Thymus (tissue), 11 donors: ENCODE results near the gene EVC. TPM values are rescaled to one million over a fixed set of nuclear protein-coding genes. Genes with fewer than 3 reads are reported as not detected.

Experiments
- DNase-seq, 9 donors: peaks; one replicate each; pipeline ENCODE4 v3.0.0-alpha.2; 2013; ENCODE audit warnings: low spot score in 9 of 9, low read depth in 6 of 9, missing footprints in 1 of 9
- H3K27ac ChIP-seq, 2 donors: one replicate each; pipeline ENCODE4 v1.5.1; 2013; ENCODE audit warnings: control low read depth in 1 of 2, low read depth in 1 of 2, low read length in 1 of 2, mild to moderate bottlenecking in 1 of 2, moderate library complexity in 1 of 2
- H3K27me3 ChIP-seq, 2 donors: one replicate each; pipeline ENCODE4 v1.5.1; 2013; ENCODE audit warnings: low read length in 1 of 2; ENCODE audit not compliant: control insufficient read depth in 2 of 2, insufficient read depth in 1 of 2
- H3K36me3 ChIP-seq, 2 donors: one replicate each; pipeline ENCODE4 v1.5.1; 2013; ENCODE audit warnings: low read length in 1 of 2, mild to moderate bottlenecking in 1 of 2, moderate library complexity in 1 of 2; ENCODE audit not compliant: control insufficient read depth in 2 of 2, insufficient read depth in 2 of 2
- H3K4me1 ChIP-seq, 2 donors: one replicate each; pipeline ENCODE4 v1.5.1; 2013; ENCODE audit warnings: low read length in 2 of 2; ENCODE audit not compliant: control insufficient read depth in 2 of 2, insufficient read depth in 2 of 2
- H3K4me3 ChIP-seq, 2 donors: one replicate each; pipeline ENCODE4 v1.5.1; 2013; ENCODE audit warnings: low read length in 2 of 2, control low read depth in 1 of 2, mild to moderate bottlenecking in 1 of 2
- H3K9me3 ChIP-seq, 2 donors: one replicate each; pipeline ENCODE4 v1.5.1; 2013; ENCODE audit warnings: low read length in 1 of 2, mild to moderate bottlenecking in 1 of 2; ENCODE audit not compliant: control insufficient read depth in 2 of 2, insufficient read depth in 1 of 2
- WGBS: extraction: QIAGEN DNeasy Blood & Tissue Kit; methylation state at CpG from one replicate; pipeline ENCODE4 v1.1.7; 2013; 5-methylcytosine and 5-hydroxymethylcytosine counted together
- polyA plus RNA-seq: library from polyadenylated mRNA; stranded (reverse); fragments of 200-250 nt; gene quantifications from one replicate; pipeline ENCODE4 v1.2.3, GENCODE V29; 2013
- total RNA-seq: library from RNA; stranded (reverse); fragments of 120-200 nt; gene quantifications from one replicate; pipeline ENCODE4 v1.2.4, GENCODE V29; 2013
- donor health status: healthy.

EVC gene
- total and polyA plus RNA-seq, 2 donors: 1.6 to 3.1 TPM

DNA sequence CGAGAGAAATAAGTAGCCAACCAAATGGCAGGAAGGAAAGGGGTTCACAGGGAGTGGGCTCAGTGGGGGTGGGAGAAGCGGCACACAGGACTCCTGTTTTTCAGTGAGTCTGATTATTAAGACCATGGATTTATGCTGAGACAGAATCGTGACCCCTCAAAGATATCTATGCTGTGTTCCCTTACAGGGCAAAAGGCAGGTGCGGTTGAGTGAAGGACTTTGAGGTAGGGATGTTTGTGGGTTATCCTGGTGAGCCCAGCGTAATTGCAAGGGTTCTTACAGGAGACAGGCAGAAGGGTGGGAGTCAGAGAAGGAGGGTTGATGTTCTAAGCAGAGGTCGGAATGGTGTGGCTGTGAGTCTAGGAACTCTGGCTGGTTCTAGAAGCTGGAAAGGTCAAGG lies 73.0 kb downstream of the EVC start:
- Histone ChIP-seq H3K36me3 (no peaks in the 10 kb centered on the region), H3K27ac (no peak overlapping the region), H3K9me3 (no peaks in the 10 kb centered on the region), H3K4me1 (no peaks in the 10 kb centered on the region), H3K4me3 (no peak overlapping the region), H3K27me3 (no peaks in the 10 kb centered on the region)
- WGBS: 92% methylated on average over 6 of the region's 6 CpGs
- no peak for DNase-seq

DNA sequence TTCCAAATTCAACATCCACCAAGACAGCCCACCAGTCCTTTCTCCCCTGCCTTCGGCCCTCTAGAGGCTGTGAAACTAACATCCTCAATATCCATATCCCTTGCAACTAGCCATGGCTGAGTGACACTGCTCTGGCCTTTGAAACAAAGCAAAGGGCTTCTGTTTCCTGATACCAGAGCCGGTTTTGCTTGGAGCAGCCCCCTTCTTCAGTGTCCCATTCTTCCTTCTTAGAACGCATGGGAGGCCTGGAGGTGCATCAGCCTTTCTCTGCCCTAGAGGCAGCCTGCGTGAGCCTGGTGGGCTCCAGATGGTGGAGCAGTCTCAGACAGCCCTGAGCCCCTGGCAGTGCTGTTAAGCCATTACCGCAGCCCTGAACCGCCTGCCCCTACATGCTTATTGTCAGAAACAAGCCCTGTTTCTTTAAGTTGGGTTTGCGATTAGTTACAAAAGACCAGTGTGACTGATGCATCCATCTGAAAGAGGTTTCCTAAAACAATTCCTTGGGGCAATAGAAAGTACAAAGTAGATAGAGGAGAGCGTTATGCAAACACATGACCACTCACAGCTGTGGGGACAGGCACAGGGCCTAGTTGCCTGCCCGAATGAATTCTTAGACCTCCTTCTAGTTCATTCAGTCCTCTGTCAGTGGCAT lies 74.1 kb downstream of the EVC start:
- 95% methylated on average over 9 of the region's 9 CpGs for WGBS
- no peak for DNase-seq
- H3K9me3 ChIP-seq: no peaks in the 10 kb centered on the region
- H3K27ac ChIP-seq: no peak overlapping the region
- H3K27me3 ChIP-seq: no peaks in the 10 kb centered on the region
- H3K36me3 ChIP-seq: no peaks in the 10 kb centered on the region
- H3K4me1 ChIP-seq: no peaks in the 10 kb centered on the region
- no peak overlapping the region for H3K4me3 ChIP-seq

DNA sequence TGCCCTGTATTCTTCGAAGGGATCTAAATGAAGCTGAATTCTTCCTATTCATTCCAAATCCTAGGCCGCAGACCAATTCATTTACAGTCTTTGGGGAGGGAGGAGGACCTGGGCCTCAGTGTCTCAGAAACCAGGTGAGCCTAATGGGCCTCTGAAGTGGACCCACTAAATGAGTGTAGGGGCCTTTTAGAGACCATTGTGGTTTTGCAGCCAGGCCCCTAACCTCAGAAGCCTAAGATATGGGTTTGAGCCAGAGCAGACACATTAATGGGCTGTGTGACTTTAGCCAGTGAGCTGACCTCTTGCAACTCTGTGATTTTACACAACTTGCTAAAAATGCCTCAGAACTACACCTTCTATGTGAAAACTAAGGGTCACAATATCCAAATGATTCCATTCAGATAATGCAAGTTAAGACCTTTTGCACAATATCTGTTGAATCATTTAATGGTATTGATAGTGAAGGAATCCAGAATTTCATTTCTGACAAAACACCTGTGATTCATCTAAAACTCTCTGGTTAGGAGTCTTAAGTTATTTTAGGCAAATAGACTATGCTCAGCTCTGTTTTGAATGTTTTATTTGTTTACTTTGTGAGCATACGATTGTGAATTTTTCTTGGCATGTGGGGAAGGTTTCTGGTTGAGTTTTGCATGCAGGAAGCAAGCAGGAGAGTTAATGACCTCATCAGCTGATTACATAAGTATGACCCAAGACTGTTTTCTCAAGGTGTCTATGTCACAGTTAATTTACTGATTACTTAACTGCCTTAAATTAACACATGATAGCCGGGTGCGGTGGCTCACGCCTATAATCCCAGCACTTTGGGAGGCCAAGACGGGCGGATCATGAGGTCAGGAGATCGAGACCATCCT lies 75.0 kb downstream of the EVC start:
- no peak overlapping the region for H3K27ac ChIP-seq
- no peaks in the 10 kb centered on the region for H3K9me3 ChIP-seq
- WGBS: 94% methylated on average over 9 of the region's 9 CpGs
- no peaks in the 10 kb centered on the region for H3K27me3 ChIP-seq
- H3K36me3 ChIP-seq: no peaks in the 10 kb centered on the region
- H3K4me1 ChIP-seq: no peaks in the 10 kb centered on the region
- no peak overlapping the region for H3K4me3 ChIP-seq
- no peak for DNase-seq

DNA sequence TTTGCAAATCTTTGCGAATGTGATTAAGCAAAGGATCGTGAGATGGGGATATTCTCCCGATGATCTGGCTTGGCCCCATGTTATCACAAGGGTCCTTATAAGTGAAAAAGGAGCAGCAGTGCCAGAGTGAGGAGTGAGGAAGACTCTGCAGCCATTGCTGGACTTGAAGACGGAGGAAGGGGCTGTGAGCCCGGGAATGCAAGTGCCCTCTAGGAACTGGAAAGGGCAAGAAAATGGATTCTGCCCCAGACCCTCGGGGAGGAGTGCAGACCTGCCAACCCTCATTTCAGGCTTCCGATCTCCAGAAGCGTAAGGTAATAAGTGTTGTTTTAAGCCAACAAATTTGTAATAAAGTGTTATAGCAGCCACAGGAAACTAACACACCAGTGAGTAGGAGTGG lies 76.3 kb downstream of the EVC start:
- no peaks in the 10 kb centered on the region for H3K27me3 ChIP-seq
- no peaks in the 10 kb centered on the region for H3K9me3 ChIP-seq
- H3K4me3 ChIP-seq: no peak overlapping the region
- no peak for DNase-seq
- no peaks in the 10 kb centered on the region for H3K36me3 ChIP-seq
- 97% methylated on average over 8 of the region's 8 CpGs for WGBS
- H3K4me1 ChIP-seq: no peaks in the 10 kb centered on the region
- no peak overlapping the region for H3K27ac ChIP-seq

DNA sequence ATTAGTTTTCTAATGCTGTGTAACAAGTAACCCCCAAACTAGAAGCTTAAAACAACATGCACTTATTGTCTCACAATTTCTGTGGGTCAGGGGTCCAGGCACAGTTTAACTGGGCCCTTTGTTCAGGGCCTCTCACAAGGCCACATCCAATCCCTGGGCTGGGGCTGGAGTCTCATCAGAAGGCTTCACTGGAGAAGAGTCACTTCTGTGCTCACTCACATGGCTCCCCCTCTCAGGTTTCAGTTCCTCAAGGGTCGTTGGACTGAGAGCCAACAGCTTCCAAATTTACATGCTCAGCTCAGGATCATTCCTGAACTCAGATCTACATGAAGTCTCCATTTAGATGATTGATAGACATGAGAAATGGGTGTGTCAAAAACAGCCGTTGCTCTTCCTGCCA lies 77.1 kb downstream of the EVC start:
- Histone ChIP-seq H3K27ac (no peak overlapping the region), H3K4me1 (no peaks in the 10 kb centered on the region), H3K27me3 (no peaks in the 10 kb centered on the region), H3K9me3 (no peaks in the 10 kb centered on the region), H3K4me3 (no peak overlapping the region), H3K36me3 (no peaks in the 10 kb centered on the region)
- 68% methylated on average over 2 of the region's 2 CpGs for WGBS
- DNase-seq: no peak

DNA sequence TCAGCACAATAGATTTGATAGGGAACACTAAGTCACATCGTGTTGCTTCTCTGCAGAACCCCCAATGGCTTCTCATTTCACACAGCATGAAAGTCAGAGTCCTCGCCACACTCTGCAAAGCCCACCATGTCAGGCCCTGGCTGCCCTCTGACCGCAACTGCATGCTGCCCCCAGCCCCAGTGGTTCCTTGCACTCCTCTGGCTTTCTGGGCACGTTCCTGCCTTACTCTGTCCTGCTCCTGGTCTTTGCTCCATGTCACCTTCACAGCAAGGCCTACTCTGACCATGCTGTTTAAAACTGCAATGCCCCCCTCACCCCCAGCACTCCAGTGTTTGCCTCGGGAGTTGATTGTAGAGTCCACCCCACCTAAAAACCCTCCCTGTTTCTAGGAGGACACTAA lies 78.1 kb downstream of the EVC start:
- 94% methylated on average over 5 of the region's 5 CpGs for WGBS
- no peak for DNase-seq
- Histone ChIP-seq H3K4me1 (no peaks in the 10 kb centered on the region), H3K9me3 (no peaks in the 10 kb centered on the region), H3K4me3 (no peak overlapping the region), H3K27me3 (no peaks in the 10 kb centered on the region), H3K27ac (no peak overlapping the region), H3K36me3 (no peaks in the 10 kb centered on the region)

DNA sequence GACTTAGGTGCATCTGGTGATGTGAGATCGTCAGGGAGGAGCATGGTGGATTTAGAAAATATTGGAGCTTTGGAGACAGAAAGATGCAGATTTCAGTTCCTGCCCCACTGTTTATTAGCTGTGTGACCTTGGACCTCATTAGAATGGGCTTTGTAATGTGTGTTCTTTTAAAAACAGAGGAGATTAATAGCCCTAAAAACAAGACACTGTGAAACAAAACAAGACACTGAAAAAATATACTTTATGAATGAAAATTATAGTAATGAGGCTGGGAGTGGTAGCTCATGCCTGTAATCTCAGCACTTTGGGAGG lies 79.5 kb downstream of the EVC start:
- no peaks in the 10 kb centered on the region for H3K9me3 ChIP-seq
- no peak for DNase-seq
- no peaks in the 10 kb centered on the region for H3K4me1 ChIP-seq
- H3K36me3 ChIP-seq: no peaks in the 10 kb centered on the region
- no peak overlapping the region for H3K27ac ChIP-seq
- WGBS: 68% methylated on average over 1 of the region's 1 CpG
- no peak overlapping the region for H3K4me3 ChIP-seq
- no peaks in the 10 kb centered on the region for H3K27me3 ChIP-seq

DNA sequence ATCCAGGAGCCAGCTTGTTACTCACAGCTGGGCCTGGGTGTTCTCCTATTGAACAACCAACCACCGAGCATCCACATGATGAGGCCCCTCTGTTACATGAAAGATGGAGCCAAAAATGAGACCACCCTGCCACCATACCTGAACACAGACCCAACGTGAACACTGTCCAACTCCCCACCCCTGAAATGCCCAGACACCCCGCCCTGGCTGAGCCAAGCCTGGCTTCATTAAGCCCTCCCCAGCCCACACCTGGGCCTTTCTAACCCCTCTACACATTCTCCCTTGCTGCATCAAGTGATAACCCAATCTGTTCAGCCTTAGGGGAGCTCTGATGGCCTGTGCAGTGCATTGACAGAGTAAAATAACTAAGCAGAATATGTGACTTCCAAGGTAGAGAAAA lies 80.7 kb downstream of the EVC start:
- DNase-seq: no peak
- H3K36me3 ChIP-seq: no peaks in the 10 kb centered on the region

DNA sequence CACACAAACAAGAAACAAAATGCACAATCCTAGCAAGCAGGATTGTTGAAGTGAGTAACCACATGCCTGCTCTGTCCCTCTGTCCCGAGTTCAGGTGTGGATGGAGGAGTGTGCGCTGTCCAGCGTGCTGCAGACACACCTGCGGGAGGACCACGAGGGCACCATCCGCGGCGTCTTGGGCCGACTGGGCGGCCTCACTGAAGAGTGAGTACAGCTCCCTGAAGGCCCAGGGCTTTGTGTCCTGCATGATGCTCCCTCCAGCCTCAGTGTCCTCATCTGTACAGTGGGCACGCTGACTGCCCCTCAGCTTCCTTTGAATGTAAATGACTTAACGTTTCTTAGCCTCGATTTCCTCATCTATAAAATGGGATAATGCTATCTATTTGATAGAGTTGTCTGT lies 82.5 kb downstream of the EVC start:
- Histone ChIP-seq H3K9me3 (no peaks in the 10 kb centered on the region), H3K36me3 (no peaks in the 10 kb centered on the region), H3K4me3 (no peak overlapping the region), H3K27me3 (no peaks in the 10 kb centered on the region), H3K4me1 (no peaks in the 10 kb centered on the region), H3K27ac (no peak overlapping the region)
- WGBS: 96% methylated on average over 13 of the region's 13 CpGs
- DNase-seq: no peak

More for the DNA sequence above, 80.7 kb downstream of the EVC start:
- H3K9me3 ChIP-seq: no peaks in the 10 kb centered on the region
- no peaks in the 10 kb centered on the region for H3K4me1 ChIP-seq
- no peak overlapping the region for H3K4me3 ChIP-seq
- H3K27ac ChIP-seq: no peak overlapping the region
- 87% methylated on average over 3 of the region's 3 CpGs for WGBS
- H3K27me3 ChIP-seq: no peaks in the 10 kb centered on the region
